Measurements from ENCODE around the gene CYSLTR2. TPM values are rescaled to one million over a fixed set of nuclear protein-coding genes. Genes with fewer than 3 reads are reported as not detected.

CYSLTR2 gene
- total RNA-seq, 1 donor, result under 0.01 TPM

GRCh38 chr13:48652851-48653471 lies 768 bp upstream of the CYSLTR2 start:
- no peaks in the 10 kb centered on the region for H4K20me1 ChIP-seq (ENCODE audit: insufficient read depth, low read length)

GRCh38 chr13:48654511-48654910 lies 782 bp downstream of the CYSLTR2 start:
- DNase-seq (ENCODE audit: insufficient read length, low spot score, missing footprints), result no peak
- Histone ChIP-seq H3K4me3 (ENCODE audit: insufficient read depth, low read length) (no peak overlapping the region), H3K27me3 (ENCODE audit: insufficient read depth, low read length) (no peaks in the 10 kb centered on the region), H4K20me1 (ENCODE audit: insufficient read depth, low read length) (no peaks in the 10 kb centered on the region), H3K27ac (ENCODE audit: low read depth, low read length) (no peak overlapping the region), H3K4me1 (ENCODE audit: insufficient read depth, low read length) (no peaks in the 10 kb centered on the region), H3K79me2 (ENCODE audit: insufficient read depth, low read length) (no peaks in the 10 kb centered on the region), H2AFZ (ENCODE audit: low read length) (no peak overlapping the region), H3K9me3 (ENCODE audit: low read depth, low read length) (no peaks in the 10 kb centered on the region), H3K36me3 (ENCODE audit: insufficient read depth, low read length) (no peaks in the 10 kb centered on the region), H3K4me2 (ENCODE audit: insufficient read depth, low read length) (no peak overlapping the region)
- TF ChIP-seq CTCF (IDR thresholded peaks at IDR 0.05; ENCODE audit: extremely low read depth, low read depth, low read length), result no peak

More at GRCh38 chr13:48652851-48653471, 768 bp upstream of the CYSLTR2 start:
- no peak overlapping the region for H3K27ac ChIP-seq (ENCODE audit: low read depth, low read length)
- no peaks in the 10 kb centered on the region for H3K79me2 ChIP-seq (ENCODE audit: insufficient read depth, low read length)
- no peaks in the 10 kb centered on the region for H3K9me3 ChIP-seq (ENCODE audit: low read depth, low read length)
- no peak overlapping the region for H2AFZ ChIP-seq (ENCODE audit: low read length)
- H3K4me1 ChIP-seq (ENCODE audit: insufficient read depth, low read length), result no peaks in the 10 kb centered on the region
- no peak overlapping the region for H3K4me2 ChIP-seq (ENCODE audit: insufficient read depth, low read length)
- peaks cover 3% of the 10 kb centered on the region for H3K27me3 ChIP-seq (ENCODE audit: insufficient read depth, low read length)
- DNase-seq (ENCODE audit: insufficient read length, low spot score, missing footprints), result no peak
- TF ChIP-seq CTCF (IDR thresholded peaks at IDR 0.05; ENCODE audit: extremely low read depth, low read depth, low read length), result no peak
- H3K4me3 ChIP-seq (ENCODE audit: insufficient read depth, low read length), result no peak overlapping the region
- H3K36me3 ChIP-seq (ENCODE audit: insufficient read depth, low read length), result no peaks in the 10 kb centered on the region

- no peak overlapping the region for H2AFZ ChIP-seq (ENCODE audit: low read length)
- H3K27me3 ChIP-seq (ENCODE audit: insufficient read depth, low read length), result no peaks in the 10 kb centered on the region
- no peaks in the 10 kb centered on the region for H3K36me3 ChIP-seq (ENCODE audit: insufficient read depth, low read length)
- H3K4me2 ChIP-seq (ENCODE audit: insufficient read depth, low read length), result no peak overlapping the region
- H3K4me3 ChIP-seq (ENCODE audit: insufficient read depth, low read length), result no peak overlapping the region
- H3K79me2 ChIP-seq (ENCODE audit: insufficient read depth, low read length), result no peaks in the 10 kb centered on the region
- H3K9me3 ChIP-seq (ENCODE audit: low read depth, low read length), result no peaks in the 10 kb centered on the region
- no peak overlapping the region for H3K27ac ChIP-seq (ENCODE audit: low read depth, low read length)
- no peak for DNase-seq (ENCODE audit: insufficient read length, low spot score, missing footprints)
- H3K4me1 ChIP-seq (ENCODE audit: insufficient read depth, low read length), result no peaks in the 10 kb centered on the region
- TF ChIP-seq CTCF (IDR thresholded peaks at IDR 0.05; ENCODE audit: extremely low read depth, low read depth, low read length), result no peak
- H4K20me1 ChIP-seq (ENCODE audit: insufficient read depth, low read length), result no peaks in the 10 kb centered on the region
Observed at GRCh38 chr13:48655291-48655690, 1.6 kb downstream of the CYSLTR2 start.

- no peak overlapping the region for H3K27ac ChIP-seq (ENCODE audit: low read depth, low read length)
- H3K4me2 ChIP-seq (ENCODE audit: insufficient read depth, low read length), result no peak overlapping the region
- no peaks in the 10 kb centered on the region for H3K36me3 ChIP-seq (ENCODE audit: insufficient read depth, low read length)
- H2AFZ ChIP-seq (ENCODE audit: low read length), result no peak overlapping the region
- no peaks in the 10 kb centered on the region for H3K27me3 ChIP-seq (ENCODE audit: insufficient read depth, low read length)
- no peaks in the 10 kb centered on the region for H3K9me3 ChIP-seq (ENCODE audit: low read depth, low read length)
- H3K79me2 ChIP-seq (ENCODE audit: insufficient read depth, low read length), result no peaks in the 10 kb centered on the region
- no peaks in the 10 kb centered on the region for H4K20me1 ChIP-seq (ENCODE audit: insufficient read depth, low read length)
- DNase-seq (ENCODE audit: insufficient read length, low spot score, missing footprints), result no peak
- H3K4me3 ChIP-seq (ENCODE audit: insufficient read depth, low read length), result no peak overlapping the region
- no peaks in the 10 kb centered on the region for H3K4me1 ChIP-seq (ENCODE audit: insufficient read depth, low read length)
- TF ChIP-seq CTCF (IDR thresholded peaks at IDR 0.05; ENCODE audit: extremely low read depth, low read depth, low read length), result no peak
Observed at GRCh38 chr13:48656608-48657007, 2.9 kb downstream of the CYSLTR2 start.
